Suppressor macrophage (primary cell): Measurements from ENCODE around the gene KIF26A.
"Not testable (repeated sequence)": the region's sequence is repeated elsewhere in the genome, so short reads cannot be mapped to it uniquely, and the experiment has no call there.

Experiments used
- DNase-seq, 4 experiments: peaks; one replicate each; pipeline ENCODE4 v3.0.0-alpha.2; 2020 to 2022

The KIF26A gene

GRCh38 chr14:104144453-104144790 is 6.0 kb downstream of the KIF26A start:
- no peak for DNase-seq

GRCh38 chr14:104144911-104145825 is 6.8 kb downstream of the KIF26A start:
- DNase-seq: no peak

- DNase-seq: no peak
Observed at GRCh38 chr14:104145826-104146601, 7.6 kb downstream of the KIF26A start.

- DNase-seq: no peak
Observed at GRCh38 chr14:104146651-104147345, 8.4 kb downstream of the KIF26A start.

GRCh38 chr14:104147346-104148125 is 9.1 kb downstream of the KIF26A start:
- DNase-seq: no peak

GRCh38 chr14:104148433-104149277 is 10.3 kb downstream of the KIF26A start:
- no peak for DNase-seq

- DNase-seq: no peak
Observed at GRCh38 chr14:104149278-104149595, 10.8 kb downstream of the KIF26A start.

- peak; percentile 9 to 36 (median 28) for DNase-seq
Observed at GRCh38 chr14:104149617-104150135, 11.3 kb downstream of the KIF26A start.

- peak in 1 of 4 experiments; percentile 17 for DNase-seq
Observed at GRCh38 chr14:104150136-104151025, 12.0 kb downstream of the KIF26A start.

- DNase-seq: no peak
Observed at GRCh38 chr14:104151026-104151381, 12.6 kb downstream of the KIF26A start.

GRCh38 chr14:104151566-104152245 is 13.3 kb downstream of the KIF26A start:
- no peak for DNase-seq

GRCh38 chr14:104152246-104152575 is 13.8 kb downstream of the KIF26A start:
- no peak for DNase-seq

GRCh38 chr14:104152686-104153393 is 14.5 kb downstream of the KIF26A start:
- DNase-seq: no peak

GRCh38 chr14:104153394-104153755 is 15.0 kb downstream of the KIF26A start:
- not testable (repeated sequence) for DNase-seq

- no peak for DNase-seq
Observed at GRCh38 chr14:104154246-104154645, 15.9 kb downstream of the KIF26A start.

- DNase-seq: no peak
Observed at GRCh38 chr14:104155513-104155912, 17.1 kb downstream of the KIF26A start.

GRCh38 chr14:104156142-104156541 is 17.8 kb downstream of the KIF26A start:
- DNase-seq: no peak

GRCh38 chr14:104157016-104157928 is 18.9 kb downstream of the KIF26A start:
- DNase-seq: no peak
